ENCODE results near the gene UCK1. TPM values are rescaled to one million over a fixed set of nuclear protein-coding genes. Genes with fewer than 3 reads are reported as not detected.

UCK1 gene
- total and polyA plus RNA-seq, 2 of the 13 experiments (the other 11 are each of a cell fraction or from before 2014, with no cell fraction given) = 11.0 to 24.1 TPM

- TF ChIP-seq LBX2 (CRISPR knock-in tag; IDR thresholded peaks at IDR 0.05; ENCODE audit: borderline replicate concordance) (no peak), ATF7-NPFF (CRISPR knock-in tag; IDR thresholded peaks at IDR 0.05; ENCODE audit: low read depth) (0 out of 2 replicates have a peak, but pooled peaks have one; percentile 74), REXO4 (CRISPR knock-in tag; IDR thresholded peaks at IDR 0.05; ENCODE audit: borderline replicate concordance) (no peak), CBX2 (IDR thresholded peaks at IDR 0.05; ENCODE audit: low read depth, low read length) (no peak), CBX2 (CRISPR knock-in tag; IDR thresholded peaks at IDR 0.05; ENCODE audit: low read depth) (peak; percentile 92; the same call in 1 of the 2 replicates), HIC2 (CRISPR knock-in tag; IDR thresholded peaks at IDR 0.05; ENCODE audit: low read depth) (peak; percentile 70), PRDM15 (CRISPR knock-in tag; IDR thresholded peaks at IDR 0.05) (no peak), BRF2 (CRISPR knock-in tag; IDR thresholded peaks at IDR 0.05) (peak; percentile 76; the same call in 1 of the 2 replicates), ZNF468 (CRISPR knock-in tag; IDR thresholded peaks at IDR 0.05) (no peak), KDM4B (CRISPR knock-in tag; IDR thresholded peaks at IDR 0.05) (peak; percentile 59; the same call in 1 of the 2 replicates), ZNF562 (CRISPR knock-in tag; IDR thresholded peaks at IDR 0.05; ENCODE audit: borderline replicate concordance) (no peak), ZNF83 (CRISPR knock-in tag; IDR thresholded peaks at IDR 0.05; ENCODE audit: borderline replicate concordance) (no peak), MAFK (conservative IDR thresholded peaks at IDR 0.05 in 1 of 2, IDR thresholded peaks at IDR 0.05 in 1 of 2; ENCODE audit: low read length in 2 of 2) (no peak), REL (CRISPR knock-in tag; conservative IDR thresholded peaks at IDR 0.05) (no peak), ZFX (CRISPR knock-in tag; IDR thresholded peaks at IDR 0.05; ENCODE audit: low read depth) (peak; percentile 74), JUNB (CRISPR knock-in tag; IDR thresholded peaks at IDR 0.05; ENCODE audit: borderline replicate concordance) (no peak), ZNF232 (CRISPR knock-in tag; IDR thresholded peaks at IDR 0.05; ENCODE audit: borderline replicate concordance) (no peak), IKZF5 (CRISPR knock-in tag; IDR thresholded peaks at IDR 0.05) (peak; percentile 87)
Measured at GRCh38 chr9:131545003-131545785, 14.1 kb upstream of the UCK1 start, which contains the start of gene PRRT1B (continued).

All from HepG2 (cell line).